ENCODE data around the gene ATP1B3.
"Not testable (repeated sequence)": the region's sequence is repeated elsewhere in the genome, so short reads cannot be mapped to it uniquely, and the experiment has no call there.

ATP1B3 gene

GRCh38 chr3:141949972-141950371 lies 73.5 kb downstream of the ATP1B3 start:
- DNase-seq = no peak

GRCh38 chr3:141950572-141951493 lies 74.4 kb downstream of the ATP1B3 start:
- no peak for DNase-seq

- DNase-seq = no peak
Measured at GRCh38 chr3:141952611-141953010, 76.2 kb downstream of the ATP1B3 start.

GRCh38 chr3:141955175-141955574 lies 78.7 kb downstream of the ATP1B3 start:
- DNase-seq = no peak

GRCh38 chr3:141959589-141960554 lies 83.4 kb downstream of the ATP1B3 start:
- no peak for DNase-seq

GRCh38 chr3:141960731-141961130 lies 84.3 kb downstream of the ATP1B3 start:
- no peak for DNase-seq

- DNase-seq = no peak
Measured at GRCh38 chr3:141963301-141963700, 86.9 kb downstream of the ATP1B3 start.

GRCh38 chr3:141965471-141965870 lies 89.0 kb downstream of the ATP1B3 start:
- no peak for DNase-seq

GRCh38 chr3:141969711-141970110 lies 93.3 kb downstream of the ATP1B3 start:
- DNase-seq = no peak

GRCh38 chr3:141971571-141971970 lies 95.1 kb downstream of the ATP1B3 start:
- no peak for DNase-seq

GRCh38 chr3:141972399-141972798 lies 96.0 kb downstream of the ATP1B3 start:
- no peak for DNase-seq

GRCh38 chr3:141974777-141975176 lies 98.3 kb downstream of the ATP1B3 start:
- DNase-seq = not testable (repeated sequence)

Data from activated CD4-positive, alpha-beta T cell treated with anti-CD3 and anti-CD28 coated beads for 48 hours (primary cell).